Prostate gland (tissue), 2 donors: ENCODE results near the gene POLR1C. TPM values are rescaled to one million over a fixed set of nuclear protein-coding genes. Genes with fewer than 3 reads are reported as not detected.

ENCODE experiments used
- DNase-seq: peaks from one replicate; pipeline ENCODE4 v3.0.0-alpha.2; 2019; ENCODE audit warnings: low spot score
- H3K27ac ChIP-seq, 2 donors: fragments of 200-600 bp; sonication (generic); 2 replicates each; pipeline ENCODE4 v1.5.1; 2017 to 2019
- H3K27me3 ChIP-seq: fragments of 200-600 bp; sonication (generic); replicated peaks from 2 replicates; pipeline ENCODE4 v1.5.1; 2019; ENCODE audit not compliant: insufficient read depth
- H3K36me3 ChIP-seq, 2 donors: fragments of 200-600 bp; sonication (generic); 1 replicate in 1 of 2; 2 replicates in 1 of 2; pipeline versions ENCODE4 v1.5.1 to v1.8.1; 2017 to 2019
- H3K4me1 ChIP-seq: fragments of 200-600 bp; sonication (generic); replicated peaks from 2 replicates; pipeline ENCODE4 v1.5.1; 2019
- H3K4me3 ChIP-seq, 2 donors: fragments of 200-600 bp; sonication (generic); 2 replicates each; pipeline ENCODE4 v1.5.1; 2017 to 2019
- H3K9me3 ChIP-seq: fragments of 200-600 bp; sonication (generic); 2 replicates; pipeline ENCODE4 v1.5.1; 2017
- CTCF ChIP-seq, 4 experiments: fragments of 200-600 bp in 2 of 4; fragments of 450-650 bp in 2 of 4; sonication (generic) in 2 of 4; IDR thresholded peaks; 1 replicate in 3 of 4; 2 replicates in 1 of 4; pipeline ENCODE4 v1.5.1; 2016 to 2019; ENCODE audit warnings: antibody characterized with exemption in 4 of 4, mild to moderate bottlenecking in 2 of 4, moderate library complexity in 2 of 4
- POLR2A ChIP-seq: fragments of 450-650 bp; IDR thresholded peaks from one replicate; pipeline ENCODE4 v1.6.1; 2016; ENCODE audit warnings: antibody characterized with exemption, mild to moderate bottlenecking
- POLR2AphosphoS5 ChIP-seq: sonication (generic); formaldehyde crosslinking; IDR thresholded peaks from one replicate; pipeline ENCODE4 v1.6.1; 2017; ENCODE audit warnings: antibody characterized with exemption
- WGBS: methylation state at CpG from one replicate; pipeline ENCODE4 v1.1.5; 2018; 5-methylcytosine and 5-hydroxymethylcytosine counted together
- intact Hi-C: fragments of 100-400 bp; cut with DNase I; formaldehyde crosslinking; loops from one replicate; pipeline ENCODE4 v1.14.2; 2022
- total RNA-seq, 2 donors: library from RNA; depleted of rRNA; stranded (reverse); fragments of >200 nt; gene quantifications; one replicate each; pipeline ENCODE4 v1.1.0, GENCODE V29; 2016

The POLR1C gene
- total RNA-seq, 2 donors from 2014 or later = 24.4 to 37.2 TPM

GRCh38 chr6:43505718-43506117, 11.2 kb upstream of the POLR1C start:
- Histone ChIP-seq H3K9me3 (no peaks in the 10 kb centered on the region), H3K27ac (no peak overlapping the region), H3K4me1 (peaks cover 4% of the 10 kb centered on the region), H3K4me3 (no peak overlapping the region), H3K36me3 (peaks cover 0 to 23% of the 10 kb centered on the region in 2 donors), H3K27me3 (no peaks in the 10 kb centered on the region)
- no peak for TF ChIP-seq POLR2A
- TF ChIP-seq CTCF (IDR thresholded peaks at IDR 0.05) = no peak
- TF ChIP-seq POLR2AphosphoS5 = no peak
- 76% methylated on average over 6 of the region's 6 CpGs for WGBS
- intact Hi-C loops = loop anchor here (2.0 to 5.0 kb wide), 2 partner anchors 51 to 118 kb away; partner anchors contain the start of gene DLK2
- no peak for DNase-seq

- peaks cover 4% of the 10 kb centered on the region for H3K4me1 ChIP-seq
- H3K4me3 ChIP-seq = no peak overlapping the region
- peaks cover 0 to 23% of the 10 kb centered on the region in 2 donors for H3K36me3 ChIP-seq
- TF ChIP-seq CTCF (IDR thresholded peaks at IDR 0.05) = no peak
- TF ChIP-seq POLR2A = no peak
- no peak for TF ChIP-seq POLR2AphosphoS5
- intact Hi-C loops = loop anchor here (2.0 to 5.0 kb wide), 2 partner anchors 51 to 119 kb away; partner anchors contain the start of gene DLK2
- no peak for DNase-seq
- H3K9me3 ChIP-seq = no peaks in the 10 kb centered on the region
- H3K27me3 ChIP-seq = no peaks in the 10 kb centered on the region
- 76% methylated on average over 3 of the region's 3 CpGs for WGBS
- H3K27ac ChIP-seq = no peak overlapping the region
Measured at GRCh38 chr6:43506171-43506570, 10.7 kb upstream of the POLR1C start.

GRCh38 chr6:43506667-43507471, 10.0 kb upstream of the POLR1C start:
- DNase-seq = peak; percentile 78
- Histone ChIP-seq H3K27me3 (no peaks in the 10 kb centered on the region), H3K4me1 (peaks cover 4% of the 10 kb centered on the region), H3K36me3 (peaks cover 0 to 23% of the 10 kb centered on the region in 2 donors), H3K27ac (no peak overlapping the region), H3K4me3 (no peak overlapping the region), H3K9me3 (no peaks in the 10 kb centered on the region)
- WGBS = 24% methylated on average over 14 of the region's 14 CpGs
- intact Hi-C loops = loop anchor here (2.0 to 5.0 kb wide), 2 partner anchors 52 to 120 kb away; partner anchors contain the start of gene DLK2
- no peak for TF ChIP-seq POLR2A
- peak; percentile 89 to 99 (median 96) for TF ChIP-seq CTCF (IDR thresholded peaks at IDR 0.05)
- TF ChIP-seq POLR2AphosphoS5 = peak; percentile 63

DNA sequence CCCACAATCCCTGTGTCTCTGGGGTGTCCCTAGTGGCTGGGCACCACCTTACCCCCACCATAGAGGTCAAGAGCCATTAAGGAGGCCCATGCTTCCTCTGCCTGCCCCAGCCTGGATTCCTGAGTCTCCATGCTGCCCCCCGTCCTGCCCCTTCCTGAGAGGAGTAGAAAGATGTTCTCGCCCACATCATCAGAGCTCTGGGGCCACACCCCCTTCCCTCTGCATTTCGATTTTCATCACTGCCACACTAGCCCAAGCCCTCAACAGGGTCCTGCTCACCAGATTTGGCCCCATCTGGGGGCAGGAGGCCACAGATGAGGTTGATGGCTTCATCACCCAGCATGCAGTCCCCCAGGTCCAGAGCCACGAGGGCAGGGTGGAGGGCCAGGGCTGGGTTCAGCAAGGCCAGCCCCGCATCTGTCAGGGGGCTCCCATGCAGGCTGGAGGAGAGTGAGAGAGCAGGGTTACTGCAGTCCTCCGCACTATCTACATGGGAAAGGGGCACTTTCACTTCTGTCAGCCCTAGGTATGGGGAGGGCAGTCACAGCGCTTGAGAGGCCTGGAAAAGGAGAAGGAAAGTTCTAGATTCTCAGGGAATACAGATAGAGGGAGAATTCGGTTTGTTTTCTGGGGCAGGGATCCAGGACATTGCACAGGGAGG, 8.3 kb upstream of the POLR1C start:
- H3K27ac ChIP-seq = no peak overlapping the region
- no peak for TF ChIP-seq POLR2A
- no peak for TF ChIP-seq POLR2AphosphoS5
- TF ChIP-seq CTCF (IDR thresholded peaks at IDR 0.05) = no peak
- H3K9me3 ChIP-seq = no peaks in the 10 kb centered on the region
- peaks cover 4 to 28% of the 10 kb centered on the region in 2 donors for H3K36me3 ChIP-seq
- no peak for DNase-seq
- no peak overlapping the region for H3K4me3 ChIP-seq
- intact Hi-C loops = loop anchor here (5.0 kb wide), 1 partner anchor 121 kb away; no protein-coding TSS in a partner anchor
- no peaks in the 10 kb centered on the region for H3K27me3 ChIP-seq
- H3K4me1 ChIP-seq = peaks cover 4% of the 10 kb centered on the region
- 72% methylated on average over 8 of the region's 8 CpGs for WGBS
